K562 (cell line): Measurements from ENCODE around the gene C2. TPM values are rescaled to one million over a fixed set of nuclear protein-coding genes. Genes with fewer than 3 reads are reported as not detected.

Experiments
- ATAC-seq: fragments of 200-7000 bp; cut with Tn5 transposase; 3 replicates; pipeline ENCODE4 v1.9.1; 2020; ENCODE audit warnings: moderate library complexity
- BruUV-seq: library from RNA; stranded (reverse); fragments of 400-500 nt; replicated peaks from 2 replicates; lab custom pipeline; 2021; lab: Mats Ljungman, UMichigan
- CTCF ChIA-PET: fragments of 300-600 bp; formaldehyde crosslinking; extraction: SDS; loops from one replicate; lab custom pipeline; 2021; ENCODE audit warnings: low intra/inter-chr PET ratio; lab: Yijun Ruan, JAX
- POLR2A ChIA-PET: fragments of 300-600, 350-650 bp; sonication (Branson Sonifier 250); formaldehyde crosslinking; extraction: SDS; loops from one replicate; lab custom pipeline; 2021; ENCODE audit warnings: antibody characterized with exemption, inconsistent platforms; lab: Yijun Ruan, JAX
- DNase-seq, 4 experiments: peaks; one replicate each; pipeline versions ENCODE4 v3.0.0 to v3.0.0-alpha.2; 2011 to 2018; ENCODE audit warnings: low spot score in 3 of 4, mixed read lengths in 3 of 4; ENCODE audit errors: extremely low read depth in 1 of 4
- FAIRE-seq: peaks from 2 replicates; lab custom pipeline; 2011; peaks lifted over from hg19 to GRCh38; lab: Jason Lieb, UNC
- H2AFZ ChIP-seq: 2 replicates; pipeline ENCODE4 v1.6.0; 2011; ENCODE audit warnings: low read depth, low read length, control low read depth, inconsistent platforms
- H3K27ac ChIP-seq: fragments of 200-600 bp; 3 replicates; pipeline ENCODE4 v1.8.0; 2011; ENCODE audit warnings: low read depth, mild to moderate bottlenecking, control low read depth, inconsistent platforms, low read length, moderate library complexity, mixed read lengths; ENCODE audit errors: extremely low read depth
- H3K27me3 ChIP-seq, 2 experiments: fragments of 300-600 bp in 1 of 2; 2 replicates in 1 of 2; 3 replicates in 1 of 2; pipeline versions ENCODE4 v1.6.0 to v1.8.0; 2011; ENCODE audit warnings: inconsistent platforms in 2 of 2, low read length in 2 of 2, mild to moderate bottlenecking in 1 of 2, mixed read lengths in 1 of 2, moderate library complexity in 1 of 2; ENCODE audit not compliant: control insufficient read depth in 2 of 2, insufficient read depth in 2 of 2
- H3K36me3 ChIP-seq: fragments of 300-600 bp; 3 replicates; pipeline ENCODE4 v1.8.0; 2011; ENCODE audit warnings: mild to moderate bottlenecking, low read length, inconsistent platforms; ENCODE audit not compliant: control insufficient read depth, insufficient read depth
- H3K4me1 ChIP-seq, 2 experiments: fragments of 200-600 bp in 1 of 2; replicated peaks in 1 of 2; 2 replicates in 1 of 2; 3 replicates in 1 of 2; pipeline versions ENCODE4 v1.5.1 to v1.8.0; 2011; ENCODE audit warnings: inconsistent platforms in 2 of 2, low read length in 2 of 2, mild to moderate bottlenecking in 1 of 2, mixed read lengths in 1 of 2, moderate library complexity in 1 of 2; ENCODE audit not compliant: control insufficient read depth in 2 of 2, insufficient read depth in 2 of 2
- H3K4me2 ChIP-seq: 2 replicates; pipeline ENCODE4 v1.6.1; 2011; ENCODE audit warnings: low read length, control low read depth, inconsistent platforms, mixed read lengths; ENCODE audit not compliant: insufficient read depth
- H3K4me3 ChIP-seq: fragments of 200-600 bp; sonication (generic), shearing (Covaris generic); 2 replicates; pipeline ENCODE4 v1.5.1; 2016; ENCODE audit warnings: control low read depth, inconsistent platforms
- H3K79me2 ChIP-seq: fragments of 200-600 bp; 3 replicates; pipeline ENCODE4 v1.8.0; 2011; ENCODE audit warnings: low read length, inconsistent platforms; ENCODE audit not compliant: control insufficient read depth, insufficient read depth
- H3K9ac ChIP-seq, 2 experiments: 2 replicates each; pipeline versions ENCODE4 v1.6.0 to v1.6.1; 2011; ENCODE audit warnings: low read depth in 2 of 2, low read length in 2 of 2, control low read depth in 1 of 2, inconsistent platforms in 1 of 2, mild to moderate bottlenecking in 1 of 2, mixed read lengths in 1 of 2; ENCODE audit not compliant: insufficient read depth in 1 of 2
- H3K9me1 ChIP-seq: one replicate; pipeline ENCODE4 v1.6.0; 2011; ENCODE audit warnings: inconsistent platforms, mild to moderate bottlenecking, low read length, moderate library complexity; ENCODE audit not compliant: control insufficient read depth, insufficient read depth
- H3K9me3 ChIP-seq: replicated peaks from 2 replicates; pipeline ENCODE4 v1.5.1; 2011; ENCODE audit warnings: low read depth, low read length, inconsistent platforms; ENCODE audit not compliant: control insufficient read depth, insufficient read depth
- H4K20me1 ChIP-seq: replicated peaks from 2 replicates; pipeline ENCODE4 v1.6.1; 2011; ENCODE audit warnings: low read length, inconsistent platforms, mixed read lengths; ENCODE audit not compliant: control insufficient read depth, insufficient read depth
- BCOR ChIP-seq: fragments of 450-650 bp; IDR thresholded peaks from 2 replicates; pipeline ENCODE4 v1.6.1; 2016
- KAT7 ChIP-seq: sonication (generic); formaldehyde crosslinking; IDR thresholded peaks from 2 replicates; pipeline ENCODE4 v1.8.0; 2022; ENCODE audit warnings: missing genetic modification reagents, mild to moderate bottlenecking, borderline replicate concordance
- KDM4B ChIP-seq, 2 experiments: fragments of 450-650 bp in 1 of 2; sonication (generic) in 1 of 2; IDR thresholded peaks; 2 replicates each; pipeline ENCODE4 v1.6.1; 2016 to 2017; ENCODE audit warnings: borderline replicate concordance in 2 of 2, antibody characterized with exemption in 1 of 2, low read depth in 1 of 2, mild to moderate bottlenecking in 1 of 2
- ZNF584 ChIP-seq: fragments of 200-800 bp; sonication (Bioruptor generic); IDR thresholded peaks from 2 replicates; pipeline ENCODE4 v1.6.1; 2016; ENCODE audit warnings: low read depth, mild to moderate bottlenecking, missing genetic modification characterization, missing compliant biosample characterization
- WGBS: fragments of 100-300 bp; shearing (Covaris generic); methylation state at CpG from one replicate; pipeline ENCODE4 v1.1.6; 2016; ENCODE audit warnings: low coverage, mixed read lengths; ENCODE audit not compliant: insufficient coverage; ENCODE audit errors: missing lambda C conversion rate; 5-methylcytosine and 5-hydroxymethylcytosine counted together
- in situ Hi-C: fragments of 300-500 bp; cut with MboI; formaldehyde crosslinking; loops from 4 replicates; pipeline ENCODE4 v1.15.0; 2018; ENCODE audit warnings: inconsistent platforms, mixed read lengths
- intact Hi-C: fragments of 100-400 bp; cut with micrococcal nuclease; formaldehyde crosslinking; loops from 2 replicates; pipeline ENCODE4 v1.14.2; 2022
- polyA plus RNA-seq, 8 experiments: library from polyadenylated mRNA; depleted of rRNA in 4 of 8; stranded (reverse) in 5 of 8; unstranded in 3 of 8; fragments of >200 nt; fragmentation: Nextera tagmentation in 2 of 8; fragmentation: Illumina TruSeq in 1 of 8; extraction: Ambion mirVana in 2 of 8; extraction: Trizol in 1 of 8; gene quantifications; 2 replicates each; pipeline versions ENCODE4 v1.2.1 to v1.2.3, GENCODE V29; 2011 to 2014; ENCODE audit warnings: inconsistent platforms in 1 of 8, missing spikeins in 1 of 8
- total RNA-seq, 7 experiments: library from RNA; depleted of rRNA in 6 of 7; stranded (reverse); fragments of >200 nt in 6 of 7; fragmentation: Illumina TruSeq in 2 of 7; extraction: Trizol in 2 of 7; gene quantifications; 2 replicates each; pipeline versions ENCODE4 v1.2.1 to v1.2.3, GENCODE V29; 2011 to 2021; ENCODE audit warnings: low replicate concordance in 1 of 7
- TF ChIP-seq, protein P1 (sequence below): fragments of 250-450 bp; sonication (Bioruptor Pico); IDR thresholded peaks from 2 replicates; pipeline ENCODE4 v1.8.0; 2022; ENCODE audit warnings: inconsistent platforms, mild to moderate bottlenecking, moderate library complexity, borderline replicate concordance

C2 gene
- total and polyA plus RNA-seq, 9 of the 15 experiments (the other 6 are each of a cell fraction or from before 2014, with no cell fraction given) = 0.05 to 1.1 (median 0.39) TPM; not detected in 1

DNA sequence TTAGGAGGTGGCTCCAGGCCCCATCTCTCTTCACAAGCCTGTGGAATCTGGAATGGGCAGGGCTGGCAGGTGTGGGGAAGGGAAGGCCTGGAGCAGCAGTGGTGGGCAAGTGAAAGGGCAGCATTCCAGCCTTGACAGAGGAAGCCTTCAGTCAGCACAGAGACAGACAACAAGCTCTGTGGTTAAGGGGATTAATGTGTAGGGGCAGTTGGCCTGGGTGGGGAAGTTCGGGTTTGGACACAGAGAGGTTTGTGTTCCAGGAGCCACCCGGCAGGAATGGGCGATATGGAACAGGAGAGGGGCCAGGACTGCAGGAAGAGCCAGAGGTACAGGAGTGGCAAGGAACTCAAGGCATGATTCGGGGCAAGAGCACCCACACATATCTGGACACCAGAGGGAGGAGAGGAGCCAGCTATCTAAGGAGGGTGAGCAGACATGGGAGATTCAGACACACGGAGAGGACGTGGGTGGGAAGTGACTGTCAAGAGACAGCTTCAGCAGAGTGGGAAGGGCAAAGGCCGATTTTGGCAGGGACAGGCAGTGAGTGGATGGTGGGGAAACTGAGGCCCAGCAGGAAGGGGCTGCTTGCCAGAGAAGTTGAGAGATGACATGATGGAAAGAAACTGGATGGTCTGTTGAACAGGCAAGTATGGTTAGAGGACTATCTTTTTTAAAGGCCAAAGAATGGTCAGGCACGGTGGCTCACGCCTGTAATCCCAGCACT, 46.2 kb upstream of the C2 start:
- H3K79me2 ChIP-seq = no peaks in the 10 kb centered on the region
- H2AFZ ChIP-seq = no peak overlapping the region
- TF ChIP-seq BCOR (0 out of 2 replicates have a peak, but pooled peaks have one; percentile 15), KAT7 (CRISPR knock-in tag) (no peak), KDM4B (IDR thresholded peaks at IDR 0.05; ENCODE audit: borderline replicate concordance in 2 of 2, low read depth in 1 of 2) (no peak), ZNF584 (CRISPR knock-in tag) (no peak)
- TF ChIP-seq, protein P1, sequence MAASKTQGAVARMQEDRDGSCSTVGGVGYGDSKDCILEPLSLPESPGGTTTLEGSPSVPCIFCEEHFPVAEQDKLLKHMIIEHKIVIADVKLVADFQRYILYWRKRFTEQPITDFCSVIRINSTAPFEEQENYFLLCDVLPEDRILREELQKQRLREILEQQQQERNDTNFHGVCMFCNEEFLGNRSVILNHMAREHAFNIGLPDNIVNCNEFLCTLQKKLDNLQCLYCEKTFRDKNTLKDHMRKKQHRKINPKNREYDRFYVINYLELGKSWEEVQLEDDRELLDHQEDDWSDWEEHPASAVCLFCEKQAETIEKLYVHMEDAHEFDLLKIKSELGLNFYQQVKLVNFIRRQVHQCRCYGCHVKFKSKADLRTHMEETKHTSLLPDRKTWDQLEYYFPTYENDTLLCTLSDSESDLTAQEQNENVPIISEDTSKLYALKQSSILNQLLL (CRISPR knock-in tag) = no peak
- ChIA-PET CTCF (no interaction called here), POLR2A (interaction anchor here (1.5 to 1.7 kb wide), 4 partner anchors 13 to 46 kb away, joined by 4 to 5 read pairs (median 5); partner anchors contain the start of genes EHMT2 and ZBTB12)
- H4K20me1 ChIP-seq = no peaks in the 10 kb centered on the region
- WGBS = 83% methylated on average over 9 of the region's 9 CpGs
- H3K4me3 ChIP-seq = no peak overlapping the region
- DNase-seq (no peak), FAIRE-seq (peak; percentile 44), ATAC-seq (no peak)
- no peak overlapping the region for H3K27ac ChIP-seq
- intact Hi-C loops = no loop called here
- no peak overlapping the region for H3K4me2 ChIP-seq
- H3K27me3 ChIP-seq = no peaks in the 10 kb centered on the region
- H3K9me3 ChIP-seq = no peaks in the 10 kb centered on the region
- in situ Hi-C loops = no loop called here
- H3K9ac ChIP-seq = peak overlapping the region in 1 of 2 experiments; percentile 52; a peak in 1 of 4 replicates
- no peaks in the 10 kb centered on the region for H3K9me1 ChIP-seq
- H3K36me3 ChIP-seq = peaks cover 65% of the 10 kb centered on the region; the same call in 2 of the 3 replicates
- no TSS peak for BruUV-seq
- peaks cover 0 to 35% of the 10 kb centered on the region in 2 experiments; a peak in 2 of 5 replicates for H3K4me1 ChIP-seq
